H1 (cell line): ENCODE data around the gene ATXN7. TPM values are rescaled to one million over a fixed set of nuclear protein-coding genes. Genes with fewer than 3 reads are reported as not detected.

Source experiments
- CTCF ChIA-PET: fragments of 300-600 bp; sonication (Branson Sonifier 250); formaldehyde crosslinking; loops from one replicate; lab custom pipeline; 2021; ENCODE audit not compliant: partially characterized antibody; lab: Charles Lee
- POLR2A ChIA-PET: fragments of 300-600 bp; sonication (Branson Sonifier 250); formaldehyde crosslinking; loops from one replicate; lab custom pipeline; 2021; ENCODE audit warnings: inconsistent platforms; ENCODE audit not compliant: partially characterized antibody; lab: Charles Lee
- DNase-seq, 2 experiments: peaks; one replicate each; pipeline versions ENCODE4 v3.0.0 to v3.0.0-alpha.2; 2010 to 2022; ENCODE audit warnings: low spot score in 2 of 2, low read depth in 1 of 2, mixed read lengths in 1 of 2
- FAIRE-seq: peaks from 2 replicates; lab custom pipeline; 2011; peaks lifted over from hg19 to GRCh38; lab: Jason Lieb, UNC
- H2AFZ ChIP-seq: 2 replicates; pipeline ENCODE4 v1.8.1; 2012; ENCODE audit warnings: low read length, inconsistent platforms
- H2AK5ac ChIP-seq: 2 replicates; pipeline ENCODE4 v1.6.1; 2013; ENCODE audit warnings: low read depth, low read length
- H2BK120ac ChIP-seq: replicated peaks from 2 replicates; pipeline ENCODE3; 2013; ENCODE audit warnings: low read depth, low read length, inconsistent platforms
- H2BK12ac ChIP-seq: 2 replicates; pipeline ENCODE4 v1.6.1; 2013; ENCODE audit warnings: low read depth, low read length
- H2BK15ac ChIP-seq: 2 replicates; pipeline ENCODE4 v1.6.1; 2013; ENCODE audit warnings: low read length
- H2BK20ac ChIP-seq: 2 replicates; pipeline ENCODE4 v1.6.1; 2013; ENCODE audit warnings: low read length
- H2BK5ac ChIP-seq: 2 replicates; pipeline ENCODE4 v1.6.1; 2013; ENCODE audit warnings: low read depth, low read length
- H3K14ac ChIP-seq: 2 replicates; pipeline ENCODE4 v1.6.1; 2013; ENCODE audit warnings: inconsistent platforms; ENCODE audit not compliant: insufficient read length
- H3K18ac ChIP-seq: 2 replicates; pipeline ENCODE4 v1.6.1; 2013; ENCODE audit warnings: low read length; ENCODE audit errors: extremely low read depth
- H3K23ac ChIP-seq: 2 replicates; pipeline ENCODE4 v1.6.1; 2013; ENCODE audit warnings: inconsistent platforms; ENCODE audit not compliant: insufficient read length
- H3K23me2 ChIP-seq: 2 replicates; pipeline ENCODE4 v1.6.1; 2013; ENCODE audit warnings: low read depth, low read length
- H3K27ac ChIP-seq: 2 replicates; pipeline ENCODE4 v1.6.1; 2011; ENCODE audit warnings: low read depth, low read length, inconsistent platforms
- H3K27me3 ChIP-seq, 4 experiments: replicated peaks in 1 of 4; 1 replicate in 1 of 4; 2 replicates in 3 of 4; pipeline versions ENCODE4 v1.6.1 to v1.8.1; 2011 to 2013; ENCODE audit warnings: low read length in 3 of 4, mild to moderate bottlenecking in 3 of 4, inconsistent platforms in 2 of 4, mixed read lengths in 2 of 4, moderate library complexity in 1 of 4; ENCODE audit not compliant: control insufficient read depth in 3 of 4, insufficient read depth in 3 of 4; ENCODE audit errors: extremely low read depth in 1 of 4
- H3K36me3 ChIP-seq, 4 experiments: 2 replicates each; pipeline versions ENCODE4 v1.6.1 to v1.8.1; 2011 to 2013; ENCODE audit warnings: mild to moderate bottlenecking in 4 of 4, low read length in 3 of 4, moderate library complexity in 2 of 4, control low read depth in 1 of 4, inconsistent platforms in 1 of 4; ENCODE audit not compliant: insufficient read depth in 4 of 4, control insufficient read depth in 2 of 4
- H3K4ac ChIP-seq: replicated peaks from 2 replicates; pipeline ENCODE3; 2013; ENCODE audit warnings: low read length, low read depth, mixed read lengths, inconsistent platforms; ENCODE audit not compliant: insufficient read length
- H3K4me1 ChIP-seq, 4 experiments: replicated peaks in 1 of 4; 1 replicate in 1 of 4; 2 replicates in 3 of 4; pipeline versions ENCODE4 v1.6.1 to v1.8.1; 2011 to 2013; ENCODE audit warnings: low read length in 3 of 4, inconsistent platforms in 2 of 4, mixed read lengths in 1 of 4; ENCODE audit not compliant: insufficient read depth in 4 of 4, control insufficient read depth in 3 of 4
- H3K4me2 ChIP-seq, 2 experiments: 2 replicates each; pipeline versions ENCODE4 v1.6.1 to v1.8.1; 2011 to 2013; ENCODE audit warnings: low read depth in 2 of 2, low read length in 2 of 2, control low read depth in 1 of 2, inconsistent platforms in 1 of 2, mild to moderate bottlenecking in 1 of 2; ENCODE audit not compliant: insufficient read depth in 1 of 2
- H3K4me3 ChIP-seq, 4 experiments: fragments of 200-600, 300-600 bp in 1 of 4; sonication (generic), shearing (Covaris generic), sonication (Bioruptor Twin) in 1 of 4; 2 replicates each; pipeline versions ENCODE4 v1.5.1 to v1.8.1; 2011 to 2016; ENCODE audit warnings: low read length in 4 of 4, low read depth in 3 of 4, control low read depth in 2 of 4, inconsistent platforms in 2 of 4, mild to moderate bottlenecking in 2 of 4, mixed read lengths in 1 of 4, moderate library complexity in 1 of 4; ENCODE audit not compliant: insufficient read depth in 2 of 4; ENCODE audit errors: extremely low read depth in 1 of 4
- H3K56ac ChIP-seq: replicated peaks from 2 replicates; pipeline ENCODE3; 2013; ENCODE audit warnings: low read depth, mild to moderate bottlenecking, mixed read lengths, low read length, inconsistent platforms; ENCODE audit not compliant: insufficient read length
- H3K79me1 ChIP-seq: 2 replicates; pipeline ENCODE4 v1.6.1; 2013; ENCODE audit warnings: low read depth, low read length, control low read depth
- H3K79me2 ChIP-seq, 2 experiments: 2 replicates each; pipeline versions ENCODE4 v1.6.1 to v1.8.1; 2012 to 2013; ENCODE audit warnings: low read length in 2 of 2, mild to moderate bottlenecking in 2 of 2, inconsistent platforms in 1 of 2; ENCODE audit not compliant: insufficient read depth in 2 of 2, control insufficient read depth in 1 of 2
- H3K9ac ChIP-seq, 4 experiments: replicated peaks in 1 of 4; 1 replicate in 1 of 4; 2 replicates in 3 of 4; pipeline versions ENCODE4 v1.6.1 to v1.8.1; 2011 to 2013; ENCODE audit warnings: low read depth in 3 of 4, low read length in 3 of 4, control low read depth in 2 of 4, mild to moderate bottlenecking in 2 of 4, moderate library complexity in 2 of 4, inconsistent platforms in 1 of 4; ENCODE audit errors: extremely low read depth in 1 of 4
- H3K9me3 ChIP-seq, 2 experiments: 2 replicates each; pipeline versions ENCODE4 v1.6.1 to v1.8.1; 2012 to 2013; ENCODE audit warnings: mild to moderate bottlenecking in 2 of 2, moderate library complexity in 2 of 2, control low read depth in 1 of 2, inconsistent platforms in 1 of 2, low read depth in 1 of 2, low read length in 1 of 2, mixed read lengths in 1 of 2; ENCODE audit not compliant: insufficient read depth in 2 of 2
- H4K20me1 ChIP-seq, 2 experiments: replicated peaks in 1 of 2; 2 replicates each; pipeline versions ENCODE3 to v1.8.1; 2011 to 2013; ENCODE audit warnings: inconsistent platforms in 2 of 2, low read length in 2 of 2, mild to moderate bottlenecking in 1 of 2; ENCODE audit not compliant: insufficient read depth in 2 of 2, control insufficient read depth in 1 of 2
- H4K5ac ChIP-seq: 2 replicates; pipeline ENCODE4 v1.6.1; 2013; ENCODE audit warnings: low read length, low read depth, mixed read lengths, inconsistent platforms; ENCODE audit not compliant: insufficient read length
- H4K8ac ChIP-seq: 2 replicates; pipeline ENCODE4 v1.8.0; 2013; ENCODE audit warnings: mild to moderate bottlenecking, moderate library complexity, low read length, inconsistent platforms; ENCODE audit not compliant: insufficient read depth; ENCODE audit errors: extremely low read depth
- H4K91ac ChIP-seq: replicated peaks from 2 replicates; pipeline ENCODE3; 2013; ENCODE audit warnings: low read length, mixed read lengths, inconsistent platforms; ENCODE audit not compliant: insufficient read length
- BACH1 ChIP-seq: IDR thresholded peaks from 2 replicates; pipeline ENCODE4 v1.6.1; 2012; ENCODE audit warnings: low read length, improper control_type of control experiment
- BRCA1 ChIP-seq: IDR thresholded peaks from 2 replicates; pipeline ENCODE4 v1.6.1; 2012; ENCODE audit warnings: low read depth, low read length, improper control_type of control experiment
- CTCF ChIP-seq, 3 experiments: IDR thresholded peaks; 1 replicate in 2 of 3; 2 replicates in 1 of 3; pipeline versions ENCODE4 v1.5.1 to v1.6.1; 2011; ENCODE audit warnings: low read length in 3 of 3, mild to moderate bottlenecking in 3 of 3, inconsistent platforms in 2 of 3, low read depth in 1 of 3, moderate library complexity in 1 of 3; ENCODE audit not compliant: insufficient read depth in 1 of 3; ENCODE audit errors: control extremely low read depth in 1 of 3
- FOSL1 ChIP-seq: IDR thresholded peaks from 2 replicates; pipeline ENCODE4 v1.6.1; 2011; ENCODE audit warnings: mild to moderate bottlenecking, low read depth, low read length, moderate library complexity; ENCODE audit not compliant: insufficient read depth
- MAFK ChIP-seq: IDR thresholded peaks from 2 replicates; pipeline ENCODE4 v1.6.1; 2012; ENCODE audit warnings: low read depth, mild to moderate bottlenecking, improper control_type of control experiment, low read length
- RAD21 ChIP-seq, 2 experiments: IDR thresholded peaks in 1 of 2; conservative IDR thresholded peaks in 1 of 2; 2 replicates each; pipeline ENCODE4 v1.6.1; 2011; ENCODE audit warnings: low read depth in 2 of 2, low read length in 2 of 2, improper control_type of control experiment in 1 of 2, inconsistent platforms in 1 of 2, mild to moderate bottlenecking in 1 of 2, moderate library complexity in 1 of 2
- RNF2 ChIP-seq: fragments of 200-900, 300-1000 bp; sonication (generic); IDR thresholded peaks from 2 replicates; pipeline ENCODE4 v1.7.1; 2016; ENCODE audit warnings: borderline replicate concordance, low read depth, mild to moderate bottlenecking, antibody characterized with exemption, low read length; ENCODE audit not compliant: poor library complexity, severe bottlenecking; ENCODE audit errors: missing control alignments
- SIRT6 ChIP-seq: IDR thresholded peaks from one replicate; pipeline ENCODE4 v1.7.1; 2012; ENCODE audit warnings: low read length, inconsistent platforms
- TAF1 ChIP-seq: IDR thresholded peaks from 2 replicates; pipeline ENCODE4 v1.6.1; 2011; ENCODE audit warnings: mild to moderate bottlenecking, low read depth, low read length
- WGBS, 2 experiments: shearing (Covaris generic) in 1 of 2; methylation state at CpG; one replicate each; pipeline versions ENCODE4 v1.1.6 to v1.1.7; 2013 to 2015; ENCODE audit warnings: low lambda C conversion rate in 2 of 2, mixed read lengths in 2 of 2, inconsistent platforms in 1 of 2, low coverage in 1 of 2, missing lambda C conversion rate in 1 of 2; ENCODE audit not compliant: insufficient replicate concordance in 2 of 2, insufficient coverage in 1 of 2, insufficient read length in 1 of 2; ENCODE audit errors: extremely low coverage in 1 of 2, missing lambda C conversion rate in 1 of 2; 5-methylcytosine and 5-hydroxymethylcytosine counted together
- polyA plus RNA-seq, 7 experiments: library from polyadenylated mRNA; depleted of rRNA in 3 of 7; stranded (reverse) in 5 of 7; unstranded in 2 of 7; fragments of >200 nt in 5 of 7; fragments of 200-250 nt in 2 of 7; gene quantifications; 1 replicate in 5 of 7; 2 replicates in 1 of 7; 4 replicates in 1 of 7; pipeline versions ENCODE4 v1.2.1 to v1.2.3, GENCODE V29; 2011 to 2013; ENCODE audit warnings: missing spikeins in 2 of 7, mixed read lengths in 2 of 7
- total RNA-seq: library from RNA; stranded (reverse); fragmentation: NEBNext Ultra II Directional; extraction: Animal tissue kit (Norgen Biotek cat#: 25700); gene quantifications from 2 replicates; pipeline ENCODE4 v1.2.1, GENCODE V29; 2021

The ATXN7 gene
- total and polyA plus RNA-seq, 2 of the 8 experiments (the other 6 are each of a cell fraction or from before 2014, with no cell fraction given): 15.5 to 16.8 TPM

GRCh38 chr3:63951492-63952247, 88.0 kb downstream of the ATXN7 start:
- no peak overlapping the region for H2AFZ ChIP-seq
- FAIRE-seq: no peak
- H3K79me2 ChIP-seq: 0 out of 4 replicates have a peak, but pooled peaks cover 0 to 3% of the 10 kb centered on the region in 2 experiments
- H2AK5ac ChIP-seq: no peak overlapping the region
- H3K14ac ChIP-seq: no peak overlapping the region
- H3K27ac ChIP-seq: no peak overlapping the region
- H3K56ac ChIP-seq: no peak overlapping the region
- no peak overlapping the region for H3K9ac ChIP-seq
- ChIA-PET POLR2A (interaction anchor here (0.6 to 1.2 kb wide), 2 partner anchors 40 to 99 kb away, joined by 3 read pairs; no protein-coding TSS in a partner anchor), CTCF (interaction anchor here (0.8 to 4.3 kb wide), 4 partner anchors 10 to 28 kb away, joined by 3 to 23 read pairs (median 4); no protein-coding TSS in a partner anchor)
- no peak overlapping the region for H2BK15ac ChIP-seq
- no peaks in the 10 kb centered on the region for H3K27me3 ChIP-seq
- no peak overlapping the region for H4K91ac ChIP-seq
- H3K23ac ChIP-seq: no peak overlapping the region
- no peak for DNase-seq
- H3K4me3 ChIP-seq: no peak overlapping the region
- H3K4me2 ChIP-seq: no peak overlapping the region
- WGBS, 2 experiments: 34% methylated on average over 1 of the region's 1 CpG; no CpG with 5 or more reads in 1 of the 2 experiments
- peaks cover 7% of the 10 kb centered on the region; the same call in 1 of the 2 replicates for H3K79me1 ChIP-seq
- H2BK20ac ChIP-seq: no peak overlapping the region
- no peak overlapping the region for H2BK5ac ChIP-seq
- H4K20me1 ChIP-seq: no peaks in the 10 kb centered on the region
- no peak overlapping the region for H3K4ac ChIP-seq
- H3K36me3 ChIP-seq: no peaks in the 10 kb centered on the region
- H3K23me2 ChIP-seq: no peaks in the 10 kb centered on the region
- H4K5ac ChIP-seq: no peak overlapping the region
- no peak overlapping the region for H2BK120ac ChIP-seq
- no peak overlapping the region for H2BK12ac ChIP-seq
- no peaks in the 10 kb centered on the region for H3K9me3 ChIP-seq
- no peak overlapping the region for H4K8ac ChIP-seq
- peaks cover 0 to 14% (median 9%) of the 10 kb centered on the region in 4 experiments; a peak in 4 of 7 replicates for H3K4me1 ChIP-seq
- no peak overlapping the region for H3K18ac ChIP-seq
- TF ChIP-seq CTCF (IDR thresholded peaks at IDR 0.05; ENCODE audit: control extremely low read depth in 1 of 3, insufficient read depth in 1 of 3, low read depth in 1 of 3, low read length in 3 of 3) (no peak), SIRT6 (no peak), RAD21 (IDR thresholded peaks at IDR 0.05 in 1 of 2, conservative IDR thresholded peaks at IDR 0.05 in 1 of 2; ENCODE audit: low read depth in 2 of 2, low read length in 2 of 2) (no peak), TAF1 (no peak), MAFK (no peak), BRCA1 (no peak), FOSL1 (no peak), BACH1 (no peak), RNF2 (no peak)
